Endometrial microvascular endothelial cells (primary cell): ENCODE results near the gene FBXO2. TPM values are rescaled to one million over a fixed set of nuclear protein-coding genes. Genes with fewer than 3 reads are reported as not detected.

Experiments used
- in situ Hi-C: cut with HindIII; loops from 2 replicates; pipeline ENCODE4 v1.10.0; 2017; ENCODE audit warnings: low sequenced_read_pairs, low pct_unique_long_range_greater_than_20kb; ENCODE audit errors: inconsistent ontology term
- total RNA-seq: library from RNA; depleted of rRNA; stranded (reverse); fragments of >200 nt; gene quantifications from one replicate; pipeline ENCODE4 v1.2.3, GENCODE V29; 2015; ENCODE audit errors: inconsistent ontology term

The FBXO2 gene
- total RNA-seq, 1 donor from 2014 or later, result not detected

DNA sequence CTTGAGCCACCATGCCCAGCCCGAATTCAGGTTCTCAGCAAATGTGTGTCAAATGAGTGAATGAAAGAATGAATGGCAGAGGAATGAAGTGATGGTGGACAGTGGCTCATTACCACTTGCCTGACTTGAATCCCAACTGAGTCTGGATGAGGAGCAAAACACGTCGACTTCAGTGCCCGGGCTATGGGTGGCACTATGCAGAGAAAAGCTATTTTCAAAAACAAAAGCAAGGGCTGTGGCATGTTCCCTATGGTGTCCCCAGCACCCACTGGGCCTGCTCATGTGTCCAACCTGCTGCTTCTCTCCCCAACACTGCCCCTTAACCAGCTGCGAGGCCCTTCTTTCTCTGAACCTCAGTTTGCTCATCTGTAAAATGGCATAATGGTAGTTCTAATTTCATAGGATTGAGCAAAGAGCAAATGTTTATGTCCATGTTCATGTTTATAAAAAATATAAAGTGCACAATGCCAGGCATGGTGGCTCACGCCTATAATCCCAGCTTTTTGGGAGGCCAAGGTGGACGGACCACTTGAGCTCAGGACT, 31.1 kb upstream of the FBXO2 start:
- in situ Hi-C loops, result no loop called here

DNA sequence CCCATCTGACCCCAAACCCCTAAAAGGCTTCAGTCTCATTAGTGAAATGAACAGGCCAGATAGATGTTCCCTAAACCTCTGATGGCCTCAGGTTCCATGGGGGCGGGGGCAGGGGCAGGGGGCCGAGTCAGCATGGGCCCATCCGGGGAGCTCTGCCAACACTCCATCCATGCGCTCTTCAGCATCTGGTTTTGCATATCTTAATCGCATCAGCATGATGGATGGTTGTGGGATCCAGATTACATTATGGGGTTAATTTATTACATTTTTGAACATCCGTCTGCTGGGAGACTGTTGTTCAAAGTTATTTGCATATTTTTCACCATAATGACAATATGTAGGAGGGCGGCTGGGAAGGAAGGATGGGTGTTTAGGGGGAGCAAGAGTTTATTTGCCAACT, 29.8 kb upstream of the FBXO2 start:
- in situ Hi-C loops, result no loop called here

DNA sequence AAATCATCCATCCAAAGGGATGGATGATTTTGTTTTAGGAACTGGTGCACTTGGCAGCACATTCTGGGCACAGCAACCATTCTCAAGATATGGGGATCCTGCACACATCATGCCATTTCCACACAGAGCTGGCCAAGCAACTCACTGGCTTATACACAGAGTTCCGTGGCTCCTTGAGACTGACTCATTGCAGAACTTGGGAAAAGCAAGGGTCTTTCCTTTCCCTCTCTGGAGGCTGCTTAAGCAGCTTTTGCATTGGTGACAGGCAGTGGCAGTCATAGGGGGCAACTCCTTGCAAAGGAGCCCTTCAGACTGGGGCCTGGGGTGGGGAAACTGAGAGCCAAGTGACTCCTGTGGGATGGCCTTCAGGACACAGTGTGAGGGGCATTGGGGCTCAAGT, 28.6 kb upstream of the FBXO2 start:
- in situ Hi-C loops, result no loop called here

DNA sequence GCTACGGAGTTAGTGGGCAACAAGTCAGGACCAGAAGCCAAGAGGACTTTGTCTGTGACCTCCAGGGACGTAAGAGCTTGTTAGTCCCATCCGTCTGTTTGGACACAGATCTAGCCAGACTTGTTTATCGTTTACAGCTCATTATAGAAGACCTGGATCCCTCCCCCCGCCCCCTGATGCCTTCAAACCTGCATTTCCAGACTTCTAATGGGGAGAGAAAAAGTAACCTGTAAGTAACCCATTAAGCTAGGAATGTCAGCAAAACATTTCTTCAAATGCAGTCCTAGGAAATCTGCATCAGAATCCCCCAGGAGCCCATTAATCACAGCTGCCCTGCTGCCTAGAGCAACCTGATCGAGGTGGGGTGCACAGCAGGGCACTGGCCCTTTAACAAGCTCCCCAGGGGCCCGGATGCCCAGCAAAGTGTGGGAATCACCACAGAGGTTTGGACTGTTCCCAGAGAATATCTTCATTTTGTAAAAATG, 28.1 kb upstream of the FBXO2 start:
- in situ Hi-C loops, result no loop called here

DNA sequence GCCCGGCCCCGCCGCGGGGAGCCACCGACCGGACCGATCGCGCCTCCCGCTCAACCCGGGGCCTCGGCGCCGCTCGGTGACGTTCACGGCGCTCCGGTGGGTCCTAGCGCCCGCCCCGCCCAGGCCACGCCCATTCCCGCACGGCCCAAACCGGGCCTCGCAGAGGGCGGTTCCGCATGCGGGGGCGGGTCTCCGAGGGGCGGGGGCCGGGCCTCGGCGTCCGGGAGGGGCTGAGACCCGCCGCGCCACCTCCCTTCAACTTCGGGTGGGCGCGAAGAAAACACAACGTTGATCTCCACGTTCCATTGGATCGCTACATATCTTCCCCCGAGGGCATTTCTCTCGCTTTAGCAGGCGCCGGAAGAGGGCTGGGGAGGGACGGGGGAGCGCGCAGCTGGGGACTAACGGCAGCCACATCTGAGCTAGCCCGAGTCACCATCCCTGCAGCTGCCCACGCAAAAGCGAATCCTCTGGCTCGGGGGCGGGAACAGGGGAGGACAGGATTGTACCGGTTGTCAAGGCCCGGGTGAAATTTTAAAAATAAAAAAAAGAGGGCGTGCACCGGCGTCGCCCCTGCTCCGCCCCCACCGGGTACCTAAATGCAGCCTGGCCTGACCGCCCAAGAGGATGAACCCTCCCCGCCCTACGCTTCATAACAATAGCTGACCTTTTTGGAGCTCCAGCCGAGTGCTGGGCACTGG, 27.0 kb upstream of the FBXO2 start, which contains the start of gene MAD2L2:
Gene MAD2L2 (minus strand): TSS at position 78 of the 701 bp plus-strand sequence. CDS start 547 bp downstream, outside the sequence.
- in situ Hi-C loops, result no loop called here

DNA sequence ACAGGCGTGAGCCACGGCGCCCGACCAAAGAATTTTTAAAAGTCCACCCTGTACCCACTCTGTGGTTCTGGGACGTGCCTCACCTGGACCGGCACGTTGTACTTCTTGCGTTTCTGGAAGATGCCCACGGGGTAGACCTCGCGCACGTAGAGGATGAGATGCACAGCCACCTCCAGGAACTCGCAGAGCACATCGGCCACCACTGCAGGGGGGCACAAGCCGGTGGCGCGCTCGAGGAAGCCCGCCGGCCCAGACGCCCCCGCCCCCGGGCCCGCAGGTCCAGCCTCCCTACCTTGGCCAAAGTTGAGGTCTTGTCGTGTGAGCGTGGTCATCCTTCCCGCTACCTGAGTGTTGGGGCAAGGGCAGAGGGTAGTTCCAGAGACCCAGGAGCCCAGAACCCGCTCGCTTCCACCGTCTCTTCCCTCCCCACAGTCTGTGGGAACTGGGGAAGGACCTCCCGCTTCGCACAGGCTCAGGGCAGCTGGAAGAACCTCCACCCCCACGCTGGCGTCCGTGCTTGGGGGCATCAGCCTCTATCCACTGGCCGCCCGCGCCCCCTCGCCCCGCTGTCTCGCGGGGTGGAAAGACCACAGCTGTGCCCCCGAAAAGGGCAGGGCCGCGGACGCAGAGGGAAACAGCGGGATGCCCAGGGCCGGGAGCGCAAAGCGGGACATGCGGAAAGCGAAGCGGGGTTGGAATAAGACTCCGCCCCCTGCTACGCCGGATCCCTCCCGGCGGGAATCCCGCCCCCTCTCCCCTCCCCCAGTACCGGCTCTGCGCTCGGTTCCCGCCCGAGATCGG, 26.2 kb upstream of the FBXO2 start:
- in situ Hi-C loops, result no loop called here

DNA sequence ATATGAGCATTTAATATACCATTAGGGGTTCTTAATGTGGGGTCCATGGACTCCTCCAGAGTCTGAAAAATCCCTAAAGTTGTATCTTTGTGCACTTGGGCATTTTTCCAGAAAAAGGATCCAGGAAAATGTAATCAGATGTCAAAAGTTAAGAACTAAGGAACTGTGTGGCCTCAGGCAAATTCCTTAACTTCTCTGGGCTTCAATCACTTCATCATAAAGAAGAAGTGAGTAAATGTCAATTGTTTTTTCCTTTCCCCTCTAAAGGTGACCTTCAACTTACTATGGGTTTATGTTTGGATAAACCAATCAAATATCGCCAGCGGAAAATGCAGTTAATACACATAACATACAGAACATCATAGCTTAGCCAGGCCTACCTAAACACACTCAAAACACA, 24.2 kb upstream of the FBXO2 start:
- in situ Hi-C loops, result no loop called here

DNA sequence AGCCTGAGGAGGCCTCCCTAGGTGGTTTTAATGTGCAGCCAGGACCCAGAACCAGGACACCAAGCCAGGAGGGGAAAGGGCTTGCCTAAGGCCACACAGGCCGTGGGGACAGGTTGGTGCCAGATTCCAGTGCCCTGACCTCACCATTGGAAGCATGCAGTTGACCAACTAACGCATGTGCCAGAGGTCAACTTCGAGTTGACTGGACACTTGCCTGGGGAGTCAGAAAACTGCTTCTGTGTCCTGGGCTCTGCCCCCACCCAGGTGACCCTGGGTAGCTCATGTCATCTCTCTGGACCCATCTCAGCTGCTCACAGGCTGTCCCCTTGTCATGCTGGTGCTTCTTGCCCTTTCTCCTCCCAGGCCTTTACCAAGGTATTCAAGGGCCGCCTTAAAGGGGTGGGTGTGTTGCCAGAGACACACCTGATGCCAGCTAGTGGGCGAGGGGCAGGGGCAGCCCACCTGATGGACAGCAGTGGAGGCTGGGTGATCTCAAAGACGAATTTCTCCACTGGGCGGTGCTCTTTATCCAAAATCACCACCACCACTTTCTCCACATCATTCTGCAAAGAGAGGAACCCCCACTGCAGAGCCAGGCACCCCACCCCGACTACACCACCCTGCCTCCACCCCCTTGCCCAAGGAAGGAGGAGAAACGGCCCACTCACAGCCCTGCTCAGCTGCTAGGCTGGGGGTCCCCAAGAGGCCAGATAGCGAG, 22.3 kb upstream of the FBXO2 start:
- in situ Hi-C loops, result no loop called here

DNA sequence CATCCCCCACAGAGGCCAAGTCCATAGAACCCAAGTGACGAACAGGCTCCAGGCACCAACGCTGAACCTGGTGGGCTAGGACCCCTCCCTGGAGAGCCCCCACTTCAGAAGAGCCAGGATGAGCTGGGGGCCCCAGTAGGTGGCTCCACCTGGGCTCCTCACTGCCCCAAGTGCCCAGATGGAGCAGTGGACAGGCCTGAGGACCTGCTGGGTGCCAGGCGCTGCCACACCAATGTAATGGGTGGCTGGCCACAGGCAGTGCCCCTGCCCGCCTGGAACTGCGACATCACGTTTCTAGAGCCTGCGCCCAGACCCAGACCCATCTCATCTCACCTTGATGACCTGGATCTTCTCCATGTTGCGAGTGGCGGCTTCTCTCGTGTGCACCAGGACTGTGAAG, 21.1 kb upstream of the FBXO2 start:
- in situ Hi-C loops, result no loop called here

DNA sequence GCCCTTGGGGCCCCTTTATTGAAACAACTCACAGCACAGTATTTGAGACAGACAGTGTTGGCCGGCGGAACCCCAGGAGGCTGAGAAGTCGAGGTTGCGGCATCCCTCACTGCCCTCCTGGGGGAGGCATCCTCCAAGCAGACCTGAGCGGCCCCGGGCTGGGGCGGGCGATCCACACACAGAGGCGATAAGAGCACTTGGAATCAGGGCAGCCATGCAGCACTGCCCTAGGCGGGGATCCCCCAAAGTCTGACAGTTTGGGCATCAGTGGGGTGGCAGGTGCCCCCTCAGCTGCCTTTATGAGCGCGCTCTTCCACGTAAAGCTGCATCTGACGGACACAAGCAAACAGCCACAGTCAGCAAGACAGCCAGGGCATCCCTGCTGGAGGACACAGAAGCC, 20.3 kb upstream of the FBXO2 start:
- in situ Hi-C loops, result no loop called here

DNA sequence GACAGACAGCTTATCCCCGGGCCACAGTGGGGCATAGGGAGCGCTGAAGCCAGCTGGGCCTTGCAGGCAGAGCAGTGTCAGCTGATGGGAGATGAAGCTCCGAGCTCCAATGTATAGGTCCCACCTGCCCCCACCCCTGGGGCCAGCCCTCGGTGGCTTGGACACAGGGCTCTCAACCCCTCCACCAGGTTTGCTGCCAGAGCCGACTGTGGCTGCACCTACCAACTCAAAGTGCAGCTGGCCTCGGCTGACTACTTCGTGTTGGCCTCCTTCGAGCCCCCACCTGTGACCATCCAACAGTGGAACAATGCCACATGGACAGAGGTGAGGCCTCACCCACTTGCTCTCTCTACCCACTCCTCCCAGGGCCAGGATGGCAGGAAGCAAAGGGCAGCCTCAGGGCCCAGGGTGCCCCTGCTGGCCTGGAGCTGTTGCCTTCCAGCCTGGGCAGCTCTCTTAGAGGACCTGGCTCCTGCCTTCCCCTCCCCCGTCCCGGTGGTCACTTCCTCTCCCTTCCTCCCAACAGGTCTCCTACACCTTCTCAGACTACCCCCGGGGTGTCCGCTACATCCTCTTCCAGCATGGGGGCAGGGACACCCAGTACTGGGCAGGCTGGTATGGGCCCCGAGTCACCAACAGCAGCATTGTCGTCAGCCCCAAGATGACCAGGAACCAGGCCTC, 19.0 kb upstream of the FBXO2 start:
- in situ Hi-C loops, result no loop called here

DNA sequence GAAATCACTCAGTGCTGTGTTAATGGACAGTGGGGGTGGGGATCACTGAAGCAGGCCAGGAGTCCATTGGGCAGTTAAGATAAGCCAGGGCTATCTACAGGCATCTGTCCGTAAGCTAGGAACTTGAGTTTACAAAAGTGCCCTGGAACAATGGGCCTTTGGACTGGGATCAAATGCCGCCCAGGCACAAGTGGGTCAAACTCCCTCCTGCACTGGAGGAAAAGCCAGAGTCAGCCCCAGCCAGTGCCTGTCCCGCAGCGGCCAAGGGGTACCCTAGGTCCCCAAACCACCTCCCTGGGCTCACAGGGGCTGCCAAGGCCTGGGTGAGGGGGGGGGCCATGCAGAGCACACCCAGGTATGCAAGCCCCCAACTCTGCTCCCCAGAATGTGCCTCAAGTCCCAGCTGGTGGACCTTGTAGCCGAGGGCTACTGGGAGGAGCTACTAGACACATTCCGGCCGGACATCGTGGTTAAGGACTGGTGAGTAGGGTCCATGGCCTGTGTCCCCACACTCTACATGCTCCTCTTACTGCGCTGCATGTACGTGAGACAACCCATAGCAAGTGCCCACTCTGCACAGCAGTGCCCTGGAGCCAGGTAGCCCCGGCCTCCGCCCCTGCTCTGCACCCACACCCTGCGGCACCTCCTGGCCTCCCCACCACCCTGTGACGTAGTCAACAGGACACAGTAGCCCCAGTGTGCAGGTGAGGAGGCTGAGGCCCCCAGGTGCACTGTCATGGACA, 17.5 kb upstream of the FBXO2 start:
- in situ Hi-C loops, result no loop called here

DNA sequence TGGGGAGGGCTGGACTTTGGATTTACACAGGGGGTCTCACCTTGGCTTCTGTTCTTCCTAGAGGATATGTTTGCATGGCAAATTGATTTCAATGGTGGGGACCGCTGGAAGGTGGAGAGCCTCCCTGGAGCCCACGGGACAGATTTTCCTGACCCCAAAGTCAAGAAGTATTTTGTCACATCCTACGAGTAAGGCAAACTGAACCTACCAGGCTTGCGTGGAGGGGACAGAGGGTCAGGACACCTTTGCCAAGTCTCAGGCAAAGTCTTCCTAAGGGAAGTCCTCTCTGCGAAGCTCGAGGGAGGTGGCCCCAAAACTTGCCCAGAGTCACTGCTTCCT, 16.9 kb upstream of the FBXO2 start:
- in situ Hi-C loops, result no loop called here

DNA sequence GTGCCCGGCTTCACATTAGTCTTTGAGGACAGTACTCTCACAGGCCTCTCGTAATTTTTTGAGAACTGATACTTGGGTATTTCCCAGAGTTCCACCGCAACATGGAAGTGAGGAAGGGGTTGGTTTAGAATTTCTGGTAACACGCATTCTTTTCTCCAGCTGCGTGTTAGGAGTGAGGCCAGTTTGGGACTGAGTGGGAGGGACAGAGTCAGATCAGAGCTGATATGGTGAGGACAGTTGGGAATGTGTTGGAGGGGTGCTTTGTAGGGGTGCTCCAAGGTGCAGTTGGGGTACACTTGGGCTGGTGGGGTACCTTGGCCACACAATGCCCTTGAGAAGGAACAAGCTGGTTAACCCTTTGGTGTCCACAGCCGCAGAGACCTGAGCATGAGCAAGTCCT, 16.5 kb upstream of the FBXO2 start:
- in situ Hi-C loops, result no loop called here

DNA sequence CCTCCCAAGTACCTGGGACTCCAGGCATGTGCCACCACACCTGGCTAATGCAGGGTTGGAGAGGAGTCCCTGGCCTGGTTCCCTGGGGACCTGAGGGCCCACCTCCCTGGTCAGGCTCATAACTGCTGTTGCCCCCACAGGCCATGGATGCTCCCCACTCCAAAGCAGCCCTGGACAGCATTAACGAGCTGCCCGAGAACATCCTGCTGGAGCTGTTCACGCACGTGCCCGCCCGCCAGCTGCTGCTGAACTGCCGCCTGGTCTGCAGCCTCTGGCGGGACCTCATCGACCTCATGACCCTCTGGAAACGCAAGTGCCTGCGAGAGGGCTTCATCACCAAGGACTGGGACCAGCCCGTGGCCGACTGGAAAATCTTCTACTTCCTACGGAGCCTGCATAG, 14.3 kb upstream of the FBXO2 start:
- in situ Hi-C loops, result loop anchor here (10.0 kb wide), 1 partner anchor 46 kb away; no protein-coding TSS in a partner anchor

DNA sequence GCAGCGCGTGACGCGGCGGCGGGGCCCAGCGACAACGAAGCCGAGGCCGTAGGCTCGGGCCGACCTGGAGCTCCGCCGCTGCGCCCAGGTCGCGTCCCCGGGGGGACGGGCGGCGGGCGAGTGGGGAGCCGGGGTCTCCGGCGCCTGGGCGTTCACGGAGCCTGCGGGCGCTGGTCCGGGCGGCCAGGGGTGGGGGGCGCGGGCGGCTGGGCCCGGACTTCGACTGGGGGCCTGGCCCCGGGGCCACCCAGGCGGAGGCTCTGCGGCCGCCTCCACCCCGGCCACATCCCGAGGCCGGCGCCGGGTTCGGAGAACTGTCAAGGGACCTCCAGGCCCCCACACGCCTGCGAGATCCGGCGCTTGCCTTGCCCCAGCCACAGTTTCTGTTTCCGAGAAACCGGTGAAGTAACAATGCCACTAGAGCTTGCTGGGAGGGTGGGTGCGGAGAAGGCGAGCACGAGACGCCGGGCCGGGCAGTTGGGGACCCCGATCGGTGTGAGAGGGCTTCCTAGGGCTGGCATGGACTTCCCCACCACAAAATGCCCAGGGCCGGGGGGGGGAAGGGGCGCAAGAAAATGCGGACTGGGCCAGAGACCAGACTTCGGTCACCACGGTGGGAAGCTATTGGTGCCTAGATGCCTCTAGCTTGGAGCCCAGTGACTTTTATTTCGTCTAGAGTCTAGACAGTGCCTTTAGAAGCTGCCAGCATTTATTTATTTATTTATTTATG, 10.3 kb upstream of the FBXO2 start:
- in situ Hi-C loops, result loop anchor here (10.0 kb wide), 1 partner anchor 50 kb away; no protein-coding TSS in a partner anchor

DNA sequence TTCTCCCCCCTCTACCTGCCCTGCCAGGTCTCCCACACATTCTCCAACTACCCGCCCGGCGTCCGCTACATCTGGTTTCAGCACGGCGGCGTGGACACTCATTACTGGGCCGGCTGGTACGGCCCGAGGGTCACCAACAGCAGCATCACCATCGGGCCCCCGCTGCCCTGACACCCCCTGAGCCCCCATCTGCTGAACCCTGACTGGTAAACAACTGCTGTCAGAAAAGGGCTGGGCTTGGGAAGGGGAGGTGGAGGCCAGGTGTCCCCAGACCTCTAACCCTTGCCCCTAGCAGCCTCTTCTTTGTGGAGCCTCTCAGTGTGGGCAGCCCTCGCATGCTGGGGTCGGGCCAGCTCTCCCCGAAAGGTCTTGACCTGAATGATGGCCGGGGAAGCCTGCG, 6.9 kb upstream of the FBXO2 start:
- in situ Hi-C loops, result loop anchor here (10.0 kb wide), 1 partner anchor 54 kb away; no protein-coding TSS in a partner anchor
